Measurements from ENCODE around the gene SEMA3C.

- TF ChIP-seq, protein P1, sequence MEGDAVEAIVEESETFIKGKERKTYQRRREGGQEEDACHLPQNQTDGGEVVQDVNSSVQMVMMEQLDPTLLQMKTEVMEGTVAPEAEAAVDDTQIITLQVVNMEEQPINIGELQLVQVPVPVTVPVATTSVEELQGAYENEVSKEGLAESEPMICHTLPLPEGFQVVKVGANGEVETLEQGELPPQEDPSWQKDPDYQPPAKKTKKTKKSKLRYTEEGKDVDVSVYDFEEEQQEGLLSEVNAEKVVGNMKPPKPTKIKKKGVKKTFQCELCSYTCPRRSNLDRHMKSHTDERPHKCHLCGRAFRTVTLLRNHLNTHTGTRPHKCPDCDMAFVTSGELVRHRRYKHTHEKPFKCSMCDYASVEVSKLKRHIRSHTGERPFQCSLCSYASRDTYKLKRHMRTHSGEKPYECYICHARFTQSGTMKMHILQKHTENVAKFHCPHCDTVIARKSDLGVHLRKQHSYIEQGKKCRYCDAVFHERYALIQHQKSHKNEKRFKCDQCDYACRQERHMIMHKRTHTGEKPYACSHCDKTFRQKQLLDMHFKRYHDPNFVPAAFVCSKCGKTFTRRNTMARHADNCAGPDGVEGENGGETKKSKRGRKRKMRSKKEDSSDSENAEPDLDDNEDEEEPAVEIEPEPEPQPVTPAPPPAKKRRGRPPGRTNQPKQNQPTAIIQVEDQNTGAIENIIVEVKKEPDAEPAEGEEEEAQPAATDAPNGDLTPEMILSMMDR (IDR thresholded peaks at IDR 0.05), result no peak
- no peak for TF ChIP-seq EZH2 (IDR thresholded peaks at IDR 0.05; ENCODE audit: borderline replicate concordance, insufficient read depth, low read depth, low read length, poor library complexity, severe bottlenecking)
These were observed 23.8 kb downstream of the SEMA3C start for GRCh38 chr7:80895056-80895455.

All from B cell (primary cell).